Stimulated activated naive CD4-positive, alpha-beta T cell (primary cell): ENCODE results near the gene TCTN3.
"Not testable (repeated sequence)": the region's sequence is repeated elsewhere in the genome, so short reads cannot be mapped to it uniquely, and the experiment has no call there.

Experiments used
- DNase-seq, 6 experiments: peaks; one replicate each; lab custom pipeline; 2025; lab: John Stamatoyannopoulos, UW

Gene TCTN3

DNA sequence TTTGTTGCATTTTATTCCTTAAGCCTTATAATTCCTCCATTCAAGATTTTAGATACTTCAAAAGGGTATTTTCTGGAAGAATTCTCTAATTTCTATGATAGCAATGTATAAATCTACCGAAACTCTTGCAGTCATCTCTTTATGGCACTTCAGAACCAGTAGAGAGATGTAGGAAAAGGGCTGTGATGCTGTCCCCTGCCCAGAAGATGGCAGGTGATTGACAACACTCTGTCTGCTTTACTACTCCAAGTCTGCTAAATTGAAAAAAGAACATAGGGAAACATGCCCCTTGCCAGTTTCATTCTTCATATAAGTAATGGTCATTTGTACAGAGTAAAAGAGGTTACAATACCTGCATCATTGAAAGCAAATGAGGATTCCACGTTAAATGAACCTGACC is 5.1 kb downstream of the TCTN3 start:
- no peak for DNase-seq

- DNase-seq, result no peak
Observed at GRCh38 chr10:95683966-95684365, 9.8 kb downstream of the TCTN3 start.

DNA sequence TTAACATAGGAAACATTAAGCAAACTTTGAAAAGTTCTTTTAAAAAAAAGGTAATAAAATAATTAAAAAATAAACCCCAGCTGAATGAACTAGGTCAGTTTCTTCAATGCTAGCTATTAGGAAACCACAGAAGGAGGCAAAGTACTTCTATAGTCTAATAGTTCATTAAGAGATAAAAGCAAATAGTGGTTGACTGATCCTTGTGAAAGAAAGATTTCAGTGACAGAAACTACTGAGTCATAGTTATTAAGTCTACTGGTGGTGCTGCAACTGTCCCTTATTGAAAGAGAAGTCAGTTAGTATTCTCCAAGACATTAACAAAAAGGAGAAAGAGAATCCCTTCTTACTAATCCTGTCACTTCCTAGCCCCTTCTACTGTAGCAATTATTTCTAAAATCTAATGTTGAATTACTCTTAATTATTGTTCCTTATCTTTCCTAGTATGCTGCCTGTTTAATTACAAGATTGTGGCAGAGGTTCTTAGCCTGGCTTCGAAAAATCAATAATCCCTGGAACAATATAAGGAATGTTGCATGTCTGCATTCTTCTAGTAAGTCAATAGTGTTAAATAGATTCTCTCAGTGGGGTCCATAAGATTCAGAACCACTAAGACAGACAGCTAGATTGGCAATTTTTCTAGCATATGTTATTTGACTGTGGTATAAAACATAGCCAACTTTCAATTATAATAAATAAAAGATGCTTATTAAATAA is 18.2 kb downstream of the TCTN3 start:
- no peak for DNase-seq

DNA sequence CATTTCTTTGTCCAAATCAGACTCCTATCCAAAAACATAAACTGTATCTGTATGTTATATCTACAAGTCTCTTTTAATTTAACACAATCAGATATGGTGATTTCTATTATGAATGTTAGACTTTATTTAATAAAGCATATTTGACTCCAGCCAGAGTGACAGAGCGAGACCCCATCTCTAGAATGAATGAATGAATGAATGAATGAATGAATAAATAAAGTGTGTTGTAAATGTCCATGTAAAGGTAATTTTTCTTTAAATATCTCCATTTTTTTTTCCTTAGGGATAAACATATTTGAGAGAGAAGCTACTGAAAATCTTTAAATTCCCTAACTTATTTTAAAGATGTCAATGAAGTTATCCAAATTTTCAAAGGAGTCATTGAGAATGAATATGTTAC is 19.1 kb downstream of the TCTN3 start:
- DNase-seq, result no peak

DNA sequence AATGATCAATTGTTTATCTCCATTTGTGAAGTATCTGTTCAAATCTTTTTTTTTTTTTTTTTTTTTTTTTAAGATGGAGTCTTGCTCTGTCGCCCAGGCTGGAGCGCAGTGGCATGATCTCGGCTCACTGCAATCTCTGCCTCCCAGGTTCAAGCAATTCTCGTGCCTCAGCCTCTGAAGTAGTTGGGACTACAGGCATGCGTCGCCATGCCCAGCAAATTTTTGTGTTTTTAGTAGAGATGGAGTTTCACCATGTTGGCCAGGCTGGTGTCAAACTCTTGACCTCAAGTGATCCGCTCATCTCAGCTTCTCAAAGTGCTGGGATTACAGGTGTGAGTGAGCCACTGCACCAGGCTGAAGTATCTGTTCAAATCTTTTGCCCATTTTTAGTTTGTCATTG is 21.1 kb downstream of the TCTN3 start:
- not testable (repeated sequence) for DNase-seq

- DNase-seq, result no peak
Observed at GRCh38 chr10:95664543-95664942, 29.2 kb downstream of the TCTN3 start.

DNA sequence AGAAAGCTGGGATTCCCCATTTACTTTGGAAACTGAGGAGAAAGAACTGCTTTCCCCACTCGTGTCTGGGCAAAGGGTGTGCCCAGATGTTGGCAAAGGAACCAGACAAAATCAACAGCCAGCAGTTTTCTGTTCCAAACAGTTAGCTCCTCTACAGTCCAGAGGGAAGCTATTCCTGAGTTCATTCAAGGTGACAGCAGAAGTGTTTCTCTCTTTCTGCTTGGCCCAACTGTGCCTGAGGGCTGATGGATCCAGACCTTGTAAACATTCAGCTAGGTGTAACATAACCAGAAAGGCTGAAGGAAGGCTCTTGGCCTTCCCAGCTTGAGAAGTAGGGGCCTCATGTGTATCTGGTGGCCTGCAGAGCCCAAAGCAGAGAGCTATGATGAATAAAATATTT is 30.2 kb downstream of the TCTN3 start:
- no peak for DNase-seq

GRCh38 chr10:95661818-95662217 is 31.9 kb downstream of the TCTN3 start:
- no peak for DNase-seq

DNA sequence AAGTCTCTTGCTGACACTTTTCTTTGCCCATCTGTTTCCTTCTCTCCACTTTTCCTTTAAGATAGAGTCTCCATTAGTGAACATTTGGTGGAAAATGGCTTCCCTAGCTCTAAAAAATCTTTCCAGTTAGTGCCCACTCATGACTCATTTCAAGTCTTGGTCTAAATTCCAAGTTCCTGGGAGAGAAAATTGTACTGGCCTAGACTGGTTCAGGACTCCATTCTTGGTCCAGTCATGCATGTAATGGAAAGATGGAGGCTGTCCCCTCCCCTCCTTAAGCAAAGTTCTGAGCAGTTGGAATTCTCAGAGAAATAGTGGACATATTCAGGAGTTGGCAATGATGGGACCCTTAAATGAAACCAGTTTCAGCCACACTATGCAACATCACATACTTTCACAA is 33.4 kb downstream of the TCTN3 start:
- DNase-seq, result no peak

- no peak for DNase-seq
Observed at GRCh38 chr10:95657250-95657649, 36.5 kb downstream of the TCTN3 start.

- peak; percentile 78 to 92 (median 86) for DNase-seq
Observed at GRCh38 chr10:95656291-95657164, 37.2 kb downstream of the TCTN3 start, which contains the start of gene ALDH18A1. Gene ALDH18A1 (minus strand): TSS chr10:95656711. CDS start chr10:95653377, 3,334 bp downstream.

GRCh38 chr10:95655571-95656290 is 38.0 kb downstream of the TCTN3 start:
- peak in 1 of 6 experiments; percentile 40 for DNase-seq

GRCh38 chr10:95653895-95654294 is 39.8 kb downstream of the TCTN3 start:
- no peak for DNase-seq

- no peak for DNase-seq
Observed at GRCh38 chr10:95651346-95652060, 42.2 kb downstream of the TCTN3 start.

DNA sequence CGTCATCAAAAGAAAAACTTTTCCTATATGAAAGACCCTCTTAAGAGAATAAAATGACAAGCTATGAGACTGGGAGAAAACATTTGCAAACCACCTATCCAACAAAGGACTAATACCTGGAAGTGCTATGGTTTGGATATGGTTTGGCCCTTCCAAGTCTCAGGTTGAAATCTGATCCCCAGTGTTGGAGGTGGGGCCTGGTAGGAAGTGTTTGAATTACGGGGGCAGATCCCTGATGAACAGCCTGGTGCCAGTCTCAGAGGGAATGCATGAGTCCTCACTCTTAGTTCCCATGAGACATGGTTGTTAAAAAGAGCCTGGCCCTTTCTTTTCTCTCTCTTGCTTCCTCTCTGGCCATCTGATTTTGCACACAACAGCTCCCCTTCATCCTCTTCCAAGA is 43.5 kb downstream of the TCTN3 start:
- no peak for DNase-seq

GRCh38 chr10:95648138-95648537 is 45.6 kb downstream of the TCTN3 start:
- DNase-seq, result no peak

DNA sequence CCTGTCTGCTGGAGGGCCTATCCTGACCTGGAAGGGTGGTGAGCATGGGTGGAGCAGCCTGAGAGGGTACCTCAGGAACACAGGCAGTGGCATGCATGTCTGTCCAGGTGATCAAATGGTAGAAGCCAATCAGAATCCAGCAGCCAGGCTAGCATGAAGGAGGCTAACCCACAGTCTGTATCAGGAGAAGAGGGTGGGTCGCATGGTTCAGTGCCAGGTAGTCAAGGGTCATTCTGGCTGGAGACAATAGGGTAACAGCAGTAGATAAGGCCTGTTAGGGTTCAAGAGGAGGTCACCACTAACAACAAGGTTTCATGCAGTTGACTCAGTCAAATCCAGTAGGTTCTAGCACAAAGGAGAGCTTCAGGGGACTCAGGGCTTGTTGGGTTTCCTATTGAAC is 47.6 kb downstream of the TCTN3 start:
- DNase-seq, result no peak

GRCh38 chr10:95644901-95645300 is 48.8 kb downstream of the TCTN3 start:
- DNase-seq, result no peak

GRCh38 chr10:95640891-95641315 is 52.8 kb downstream of the TCTN3 start:
- DNase-seq, result no peak

GRCh38 chr10:95637911-95638310 is 55.8 kb downstream of the TCTN3 start:
- no peak for DNase-seq

DNA sequence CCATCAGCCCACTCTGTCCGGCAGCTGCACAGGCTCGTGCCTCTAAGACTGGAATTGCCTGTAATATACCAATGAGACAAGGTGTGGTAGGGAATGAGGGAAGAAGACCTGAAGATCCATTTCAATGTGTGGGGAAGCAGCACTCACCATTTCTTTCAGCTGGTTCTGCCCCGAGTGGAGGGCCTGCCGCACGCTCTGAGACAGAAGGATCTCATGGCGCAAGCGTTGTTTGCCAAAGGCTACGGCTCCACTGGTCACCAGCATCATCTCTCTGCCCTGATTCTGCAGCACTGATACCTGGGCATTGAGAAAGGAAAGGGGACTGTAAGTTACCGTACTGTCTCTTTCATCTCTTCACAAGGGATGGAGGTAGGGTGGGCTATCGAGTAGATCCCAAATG is 56.6 kb downstream of the TCTN3 start:
- DNase-seq, result no peak

- DNase-seq, result no peak
Observed at GRCh38 chr10:95635319-95635733, 58.4 kb downstream of the TCTN3 start.
